H1 (cell line): ENCODE data around the gene ZNRF3. TPM values are rescaled to one million over a fixed set of nuclear protein-coding genes. Genes with fewer than 3 reads are reported as not detected.

ENCODE experiments used
- CTCF ChIA-PET: fragments of 300-600 bp; sonication (Branson Sonifier 250); formaldehyde crosslinking; loops from one replicate; lab custom pipeline; 2021; ENCODE audit not compliant: partially characterized antibody; lab: Charles Lee
- POLR2A ChIA-PET: fragments of 300-600 bp; sonication (Branson Sonifier 250); formaldehyde crosslinking; loops from one replicate; lab custom pipeline; 2021; ENCODE audit warnings: inconsistent platforms; ENCODE audit not compliant: partially characterized antibody; lab: Charles Lee
- DNase-seq, 2 experiments: peaks; one replicate each; pipeline versions ENCODE4 v3.0.0 to v3.0.0-alpha.2; 2010 to 2022; ENCODE audit warnings: low spot score in 2 of 2, low read depth in 1 of 2, mixed read lengths in 1 of 2
- FAIRE-seq: peaks from 2 replicates; lab custom pipeline; 2011; peaks lifted over from hg19 to GRCh38; lab: Jason Lieb, UNC
- H2AFZ ChIP-seq: 2 replicates; pipeline ENCODE4 v1.8.1; 2012; ENCODE audit warnings: low read length, inconsistent platforms
- H2AK5ac ChIP-seq: 2 replicates; pipeline ENCODE4 v1.6.1; 2013; ENCODE audit warnings: low read depth, low read length
- H2BK120ac ChIP-seq: replicated peaks from 2 replicates; pipeline ENCODE3; 2013; ENCODE audit warnings: low read depth, low read length, inconsistent platforms
- H2BK12ac ChIP-seq: 2 replicates; pipeline ENCODE4 v1.6.1; 2013; ENCODE audit warnings: low read depth, low read length
- H2BK15ac ChIP-seq: 2 replicates; pipeline ENCODE4 v1.6.1; 2013; ENCODE audit warnings: low read length
- H2BK20ac ChIP-seq: 2 replicates; pipeline ENCODE4 v1.6.1; 2013; ENCODE audit warnings: low read length
- H2BK5ac ChIP-seq: 2 replicates; pipeline ENCODE4 v1.6.1; 2013; ENCODE audit warnings: low read depth, low read length
- H3K14ac ChIP-seq: 2 replicates; pipeline ENCODE4 v1.6.1; 2013; ENCODE audit warnings: inconsistent platforms; ENCODE audit not compliant: insufficient read length
- H3K18ac ChIP-seq: 2 replicates; pipeline ENCODE4 v1.6.1; 2013; ENCODE audit warnings: low read length; ENCODE audit errors: extremely low read depth
- H3K23ac ChIP-seq: 2 replicates; pipeline ENCODE4 v1.6.1; 2013; ENCODE audit warnings: inconsistent platforms; ENCODE audit not compliant: insufficient read length
- H3K23me2 ChIP-seq: 2 replicates; pipeline ENCODE4 v1.6.1; 2013; ENCODE audit warnings: low read depth, low read length
- H3K27ac ChIP-seq: 2 replicates; pipeline ENCODE4 v1.6.1; 2011; ENCODE audit warnings: low read depth, low read length, inconsistent platforms
- H3K27me3 ChIP-seq, 4 experiments: replicated peaks in 1 of 4; 1 replicate in 1 of 4; 2 replicates in 3 of 4; pipeline versions ENCODE4 v1.6.1 to v1.8.1; 2011 to 2013; ENCODE audit warnings: low read length in 3 of 4, mild to moderate bottlenecking in 3 of 4, inconsistent platforms in 2 of 4, mixed read lengths in 2 of 4, moderate library complexity in 1 of 4; ENCODE audit not compliant: control insufficient read depth in 3 of 4, insufficient read depth in 3 of 4; ENCODE audit errors: extremely low read depth in 1 of 4
- H3K36me3 ChIP-seq, 4 experiments: 2 replicates each; pipeline versions ENCODE4 v1.6.1 to v1.8.1; 2011 to 2013; ENCODE audit warnings: mild to moderate bottlenecking in 4 of 4, low read length in 3 of 4, moderate library complexity in 2 of 4, control low read depth in 1 of 4, inconsistent platforms in 1 of 4; ENCODE audit not compliant: insufficient read depth in 4 of 4, control insufficient read depth in 2 of 4
- H3K4ac ChIP-seq: replicated peaks from 2 replicates; pipeline ENCODE3; 2013; ENCODE audit warnings: low read length, low read depth, mixed read lengths, inconsistent platforms; ENCODE audit not compliant: insufficient read length
- H3K4me1 ChIP-seq, 4 experiments: replicated peaks in 1 of 4; 1 replicate in 1 of 4; 2 replicates in 3 of 4; pipeline versions ENCODE4 v1.6.1 to v1.8.1; 2011 to 2013; ENCODE audit warnings: low read length in 3 of 4, inconsistent platforms in 2 of 4, mixed read lengths in 1 of 4; ENCODE audit not compliant: insufficient read depth in 4 of 4, control insufficient read depth in 3 of 4
- H3K4me2 ChIP-seq, 2 experiments: 2 replicates each; pipeline versions ENCODE4 v1.6.1 to v1.8.1; 2011 to 2013; ENCODE audit warnings: low read depth in 2 of 2, low read length in 2 of 2, control low read depth in 1 of 2, inconsistent platforms in 1 of 2, mild to moderate bottlenecking in 1 of 2; ENCODE audit not compliant: insufficient read depth in 1 of 2
- H3K4me3 ChIP-seq, 4 experiments: fragments of 200-600, 300-600 bp in 1 of 4; sonication (generic), shearing (Covaris generic), sonication (Bioruptor Twin) in 1 of 4; 2 replicates each; pipeline versions ENCODE4 v1.5.1 to v1.8.1; 2011 to 2016; ENCODE audit warnings: low read length in 4 of 4, low read depth in 3 of 4, control low read depth in 2 of 4, inconsistent platforms in 2 of 4, mild to moderate bottlenecking in 2 of 4, mixed read lengths in 1 of 4, moderate library complexity in 1 of 4; ENCODE audit not compliant: insufficient read depth in 2 of 4; ENCODE audit errors: extremely low read depth in 1 of 4
- H3K56ac ChIP-seq: replicated peaks from 2 replicates; pipeline ENCODE3; 2013; ENCODE audit warnings: low read depth, mild to moderate bottlenecking, mixed read lengths, low read length, inconsistent platforms; ENCODE audit not compliant: insufficient read length
- H3K79me1 ChIP-seq: 2 replicates; pipeline ENCODE4 v1.6.1; 2013; ENCODE audit warnings: low read depth, low read length, control low read depth
- H3K79me2 ChIP-seq, 2 experiments: 2 replicates each; pipeline versions ENCODE4 v1.6.1 to v1.8.1; 2012 to 2013; ENCODE audit warnings: low read length in 2 of 2, mild to moderate bottlenecking in 2 of 2, inconsistent platforms in 1 of 2; ENCODE audit not compliant: insufficient read depth in 2 of 2, control insufficient read depth in 1 of 2
- H3K9ac ChIP-seq, 4 experiments: replicated peaks in 1 of 4; 1 replicate in 1 of 4; 2 replicates in 3 of 4; pipeline versions ENCODE4 v1.6.1 to v1.8.1; 2011 to 2013; ENCODE audit warnings: low read depth in 3 of 4, low read length in 3 of 4, control low read depth in 2 of 4, mild to moderate bottlenecking in 2 of 4, moderate library complexity in 2 of 4, inconsistent platforms in 1 of 4; ENCODE audit errors: extremely low read depth in 1 of 4
- H3K9me3 ChIP-seq, 2 experiments: 2 replicates each; pipeline versions ENCODE4 v1.6.1 to v1.8.1; 2012 to 2013; ENCODE audit warnings: mild to moderate bottlenecking in 2 of 2, moderate library complexity in 2 of 2, control low read depth in 1 of 2, inconsistent platforms in 1 of 2, low read depth in 1 of 2, low read length in 1 of 2, mixed read lengths in 1 of 2; ENCODE audit not compliant: insufficient read depth in 2 of 2
- H4K20me1 ChIP-seq, 2 experiments: replicated peaks in 1 of 2; 2 replicates each; pipeline versions ENCODE3 to v1.8.1; 2011 to 2013; ENCODE audit warnings: inconsistent platforms in 2 of 2, low read length in 2 of 2, mild to moderate bottlenecking in 1 of 2; ENCODE audit not compliant: insufficient read depth in 2 of 2, control insufficient read depth in 1 of 2
- H4K5ac ChIP-seq: 2 replicates; pipeline ENCODE4 v1.6.1; 2013; ENCODE audit warnings: low read length, low read depth, mixed read lengths, inconsistent platforms; ENCODE audit not compliant: insufficient read length
- H4K8ac ChIP-seq: 2 replicates; pipeline ENCODE4 v1.8.0; 2013; ENCODE audit warnings: mild to moderate bottlenecking, moderate library complexity, low read length, inconsistent platforms; ENCODE audit not compliant: insufficient read depth; ENCODE audit errors: extremely low read depth
- H4K91ac ChIP-seq: replicated peaks from 2 replicates; pipeline ENCODE3; 2013; ENCODE audit warnings: low read length, mixed read lengths, inconsistent platforms; ENCODE audit not compliant: insufficient read length
- FOSL1 ChIP-seq: IDR thresholded peaks from 2 replicates; pipeline ENCODE4 v1.6.1; 2011; ENCODE audit warnings: mild to moderate bottlenecking, low read depth, low read length, moderate library complexity; ENCODE audit not compliant: insufficient read depth
- KDM5A ChIP-seq: fragments of 200-600 bp; IDR thresholded peaks from 2 replicates; pipeline ENCODE4 v1.7.1; 2012; ENCODE audit warnings: mild to moderate bottlenecking, low read length, inconsistent platforms, mixed read lengths
- MAFK ChIP-seq: IDR thresholded peaks from 2 replicates; pipeline ENCODE4 v1.6.1; 2012; ENCODE audit warnings: low read depth, mild to moderate bottlenecking, improper control_type of control experiment, low read length
- RNF2 ChIP-seq: fragments of 200-900, 300-1000 bp; sonication (generic); IDR thresholded peaks from 2 replicates; pipeline ENCODE4 v1.7.1; 2016; ENCODE audit warnings: borderline replicate concordance, low read depth, mild to moderate bottlenecking, antibody characterized with exemption, low read length; ENCODE audit not compliant: poor library complexity, severe bottlenecking; ENCODE audit errors: missing control alignments
- SIX5 ChIP-seq: IDR thresholded peaks from 2 replicates; pipeline ENCODE4 v1.6.1; 2011; ENCODE audit warnings: mild to moderate bottlenecking, low read depth, low read length
- SRF ChIP-seq: IDR thresholded peaks from 2 replicates; pipeline ENCODE4 v1.6.1; 2011; ENCODE audit warnings: mild to moderate bottlenecking, low read depth, low read length, moderate library complexity
- SUZ12 ChIP-seq: fragments of 200-600 bp; sonication (generic); IDR thresholded peaks from 2 replicates; pipeline ENCODE4 v1.6.1; 2012; ENCODE audit warnings: mild to moderate bottlenecking, inconsistent platforms, low read length, moderate library complexity, mixed read lengths
- TAF1 ChIP-seq: IDR thresholded peaks from 2 replicates; pipeline ENCODE4 v1.6.1; 2011; ENCODE audit warnings: mild to moderate bottlenecking, low read depth, low read length
- TAF7 ChIP-seq: optimal IDR thresholded peaks from 2 replicates; pipeline ENCODE3; 2011; ENCODE audit warnings: low read depth, mild to moderate bottlenecking, inconsistent platforms, low read length, moderate library complexity, borderline replicate concordance
- WGBS, 2 experiments: shearing (Covaris generic) in 1 of 2; methylation state at CpG; one replicate each; pipeline versions ENCODE4 v1.1.6 to v1.1.7; 2013 to 2015; ENCODE audit warnings: low lambda C conversion rate in 2 of 2, mixed read lengths in 2 of 2, inconsistent platforms in 1 of 2, low coverage in 1 of 2, missing lambda C conversion rate in 1 of 2; ENCODE audit not compliant: insufficient replicate concordance in 2 of 2, insufficient coverage in 1 of 2, insufficient read length in 1 of 2; ENCODE audit errors: extremely low coverage in 1 of 2, missing lambda C conversion rate in 1 of 2; 5-methylcytosine and 5-hydroxymethylcytosine counted together
- polyA plus RNA-seq, 7 experiments: library from polyadenylated mRNA; depleted of rRNA in 3 of 7; stranded (reverse) in 5 of 7; unstranded in 2 of 7; fragments of >200 nt in 5 of 7; fragments of 200-250 nt in 2 of 7; gene quantifications; 1 replicate in 5 of 7; 2 replicates in 1 of 7; 4 replicates in 1 of 7; pipeline versions ENCODE4 v1.2.1 to v1.2.3, GENCODE V29; 2011 to 2013; ENCODE audit warnings: missing spikeins in 2 of 7, mixed read lengths in 2 of 7
- total RNA-seq: library from RNA; stranded (reverse); fragmentation: NEBNext Ultra II Directional; extraction: Animal tissue kit (Norgen Biotek cat#: 25700); gene quantifications from 2 replicates; pipeline ENCODE4 v1.2.1, GENCODE V29; 2021
- TF ChIP-seq, protein P1 (sequence below): IDR thresholded peaks from 2 replicates; pipeline ENCODE4 v1.6.1; 2011; ENCODE audit warnings: low read length, improper control_type of control experiment

The ZNRF3 gene
- total and polyA plus RNA-seq, 2 of the 8 experiments (the other 6 are each of a cell fraction or from before 2014, with no cell fraction given), result 14.1 to 21.7 TPM

DNA sequence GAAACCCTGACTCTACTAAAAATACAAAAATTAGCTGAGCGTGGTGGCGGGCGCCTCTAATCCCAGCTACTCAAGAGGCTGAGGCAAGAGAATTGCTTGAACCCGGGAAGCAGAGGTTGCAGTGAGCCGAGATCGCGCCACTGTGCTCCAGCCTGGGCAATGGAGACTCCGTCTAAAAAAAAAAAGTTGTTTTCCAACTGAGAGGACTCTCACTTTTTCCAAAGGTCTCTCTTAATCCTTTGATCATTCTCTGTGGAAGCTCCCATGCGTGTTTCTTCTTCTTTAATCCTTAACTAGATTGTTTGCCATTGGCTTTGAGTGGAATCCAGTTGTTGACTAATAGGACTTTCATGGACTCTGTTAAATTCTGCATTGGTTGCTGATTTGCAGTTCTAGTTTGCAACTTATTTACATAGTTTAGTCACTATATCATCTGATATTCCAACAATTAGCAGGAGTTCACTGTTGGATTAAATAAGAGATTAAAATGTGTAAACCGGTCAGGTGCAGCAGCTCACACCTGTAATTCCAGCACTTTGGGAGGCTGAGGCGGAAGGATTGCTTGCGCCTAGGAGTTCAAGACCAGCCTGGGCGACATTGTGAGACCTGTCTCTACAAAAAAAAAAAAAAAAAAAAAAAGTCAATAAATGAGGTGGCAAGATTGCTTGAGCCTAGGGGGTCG, 98.6 kb downstream of the ZNRF3 start:
- no peak overlapping the region for H4K91ac ChIP-seq
- no peak for DNase-seq
- H2BK12ac ChIP-seq, result no peak overlapping the region
- H4K5ac ChIP-seq, result no peak overlapping the region
- H3K56ac ChIP-seq, result no peak overlapping the region
- no peak overlapping the region for H3K4me2 ChIP-seq
- H3K9me3 ChIP-seq, result 0 out of 4 replicates have a peak, but pooled peaks cover 0 to 4% of the 10 kb centered on the region in 2 experiments
- peaks cover 3 to 17% (median 10%) of the 10 kb centered on the region in 4 experiments for H3K4me1 ChIP-seq
- no peak overlapping the region for H3K4ac ChIP-seq
- H2BK15ac ChIP-seq, result no peak overlapping the region
- H3K27me3 ChIP-seq, result no peaks in the 10 kb centered on the region
- CTCF ChIA-PET, result interaction anchor here (0.6 to 2.8 kb wide), 6 partner anchors 13 to 215 kb away, joined by 3 to 7 read pairs (median 3); no protein-coding TSS in a partner anchor
- no peak overlapping the region for H2AFZ ChIP-seq
- H3K23me2 ChIP-seq, result no peaks in the 10 kb centered on the region
- H2BK20ac ChIP-seq, result no peak overlapping the region
- H2BK120ac ChIP-seq, result no peak overlapping the region
- H4K8ac ChIP-seq, result no peak overlapping the region
- no peak overlapping the region for H3K27ac ChIP-seq
- WGBS, 2 experiments, result 92% methylated on average over 14 of the region's 14 CpGs; no CpG with 5 or more reads in 1 of the 2 experiments
- H2BK5ac ChIP-seq, result no peak overlapping the region
- FAIRE-seq, result no peak
- no peak overlapping the region for H3K23ac ChIP-seq
- H3K9ac ChIP-seq, result no peak overlapping the region
- H3K79me2 ChIP-seq, result peaks cover 5 to 81% of the 10 kb centered on the region in 2 experiments
- POLR2A ChIA-PET, result interaction anchor here (0.6 to 1.9 kb wide), 5 partner anchors 8 to 98 kb away, joined by 3 to 8 read pairs (median 5); partner anchors contain the start of gene ZNRF3
- H2AK5ac ChIP-seq, result no peak overlapping the region
- H3K18ac ChIP-seq, result no peak overlapping the region
- peaks cover 0 to 1% (median 0%) of the 10 kb centered on the region in 4 experiments; a peak in 1 of 8 replicates for H3K36me3 ChIP-seq
- H4K20me1 ChIP-seq, result no peaks in the 10 kb centered on the region
- peaks cover 12% of the 10 kb centered on the region; the same call in 1 of the 2 replicates for H3K79me1 ChIP-seq
- no peak overlapping the region for H3K4me3 ChIP-seq
- no peak overlapping the region for H3K14ac ChIP-seq
- TF ChIP-seq SRF, result no peak
- no peak for TF ChIP-seq TAF7
- TF ChIP-seq SUZ12, result no peak
- no peak for TF ChIP-seq MAFK
- TF ChIP-seq FOSL1, result no peak
- TF ChIP-seq, protein P1, sequence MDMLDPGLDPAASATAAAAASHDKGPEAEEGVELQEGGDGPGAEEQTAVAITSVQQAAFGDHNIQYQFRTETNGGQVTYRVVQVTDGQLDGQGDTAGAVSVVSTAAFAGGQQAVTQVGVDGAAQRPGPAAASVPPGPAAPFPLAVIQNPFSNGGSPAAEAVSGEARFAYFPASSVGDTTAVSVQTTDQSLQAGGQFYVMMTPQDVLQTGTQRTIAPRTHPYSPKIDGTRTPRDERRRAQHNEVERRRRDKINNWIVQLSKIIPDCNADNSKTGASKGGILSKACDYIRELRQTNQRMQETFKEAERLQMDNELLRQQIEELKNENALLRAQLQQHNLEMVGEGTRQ, result no peak
- TF ChIP-seq RNF2, result no peak
- no peak for TF ChIP-seq KDM5A
- TF ChIP-seq SIX5, result no peak
- no peak for TF ChIP-seq TAF1
